ENCODE data around the gene AAMP. TPM values are rescaled to one million over a fixed set of nuclear protein-coding genes. Genes with fewer than 3 reads are reported as not detected.

The AAMP gene
- total and polyA plus RNA-seq, 3 donors from 2014 or later, result 112 to 177 (median 154) TPM

DNA sequence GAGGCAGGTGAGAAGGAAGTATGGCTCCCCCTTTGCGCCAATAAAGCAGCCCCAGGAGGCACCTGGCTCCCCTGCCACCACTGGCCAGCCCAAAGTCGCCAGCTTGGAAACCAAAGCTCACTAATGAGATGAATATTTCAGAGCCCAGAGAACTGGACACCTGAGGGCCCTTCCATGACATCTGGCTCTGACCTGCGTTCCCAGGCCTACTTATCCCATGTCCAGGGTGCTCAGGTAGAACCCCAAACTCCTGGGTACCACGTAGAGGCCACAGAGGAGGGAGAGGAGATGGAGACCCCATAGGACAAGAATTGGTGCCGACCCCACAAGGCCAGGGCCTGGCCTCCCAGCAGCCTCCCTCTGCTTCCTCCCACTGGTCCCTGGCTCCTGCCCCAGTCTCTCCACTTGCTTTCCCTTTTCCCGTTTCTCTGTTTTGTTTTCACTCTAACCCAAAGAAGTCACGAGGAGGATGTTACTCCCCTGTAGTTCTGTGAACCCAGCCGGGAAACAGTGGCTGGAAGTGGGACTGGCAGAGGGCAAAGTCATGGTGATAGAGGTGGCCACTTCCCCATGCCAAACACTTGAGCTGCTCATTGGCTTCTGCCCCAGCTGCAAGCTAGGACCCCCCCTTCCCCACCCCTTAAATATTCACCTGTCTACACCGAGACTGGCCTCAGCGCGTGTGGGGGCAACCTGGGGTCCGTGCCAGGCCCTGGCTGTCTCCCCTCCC, 21.5 kb upstream of the AAMP start:
- H3K9me3 ChIP-seq, result no peaks in the 10 kb centered on the region
- peak overlapping the region; percentile 81 to 98 for H3K4me3 ChIP-seq
- peaks cover 46% of the 10 kb centered on the region for H3K4me1 ChIP-seq
- 25 to 27% methylated on average over 12 of the region's 12 CpGs for WGBS, 2 donors
- no peaks in the 10 kb centered on the region for H3K27me3 ChIP-seq
- no peak for TF ChIP-seq POLR2A (IDR thresholded peaks at IDR 0.05)
- TF ChIP-seq, protein P1, sequence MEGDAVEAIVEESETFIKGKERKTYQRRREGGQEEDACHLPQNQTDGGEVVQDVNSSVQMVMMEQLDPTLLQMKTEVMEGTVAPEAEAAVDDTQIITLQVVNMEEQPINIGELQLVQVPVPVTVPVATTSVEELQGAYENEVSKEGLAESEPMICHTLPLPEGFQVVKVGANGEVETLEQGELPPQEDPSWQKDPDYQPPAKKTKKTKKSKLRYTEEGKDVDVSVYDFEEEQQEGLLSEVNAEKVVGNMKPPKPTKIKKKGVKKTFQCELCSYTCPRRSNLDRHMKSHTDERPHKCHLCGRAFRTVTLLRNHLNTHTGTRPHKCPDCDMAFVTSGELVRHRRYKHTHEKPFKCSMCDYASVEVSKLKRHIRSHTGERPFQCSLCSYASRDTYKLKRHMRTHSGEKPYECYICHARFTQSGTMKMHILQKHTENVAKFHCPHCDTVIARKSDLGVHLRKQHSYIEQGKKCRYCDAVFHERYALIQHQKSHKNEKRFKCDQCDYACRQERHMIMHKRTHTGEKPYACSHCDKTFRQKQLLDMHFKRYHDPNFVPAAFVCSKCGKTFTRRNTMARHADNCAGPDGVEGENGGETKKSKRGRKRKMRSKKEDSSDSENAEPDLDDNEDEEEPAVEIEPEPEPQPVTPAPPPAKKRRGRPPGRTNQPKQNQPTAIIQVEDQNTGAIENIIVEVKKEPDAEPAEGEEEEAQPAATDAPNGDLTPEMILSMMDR (IDR thresholded peaks at IDR 0.05), result no peak
- H3K27ac ChIP-seq, result peak overlapping the region; percentile 88 to 96
- no peak for DNase-seq
- intact Hi-C loops (cut with DNase I; ENCODE audit: low total_unique reads), result loop anchor here (5.0 kb wide), 1 partner anchor 106 kb away; the partner anchor contains the start of gene CTDSP1
- no peaks in the 10 kb centered on the region for H3K36me3 ChIP-seq (ENCODE audit: low read depth, missing control alignments)

DNA sequence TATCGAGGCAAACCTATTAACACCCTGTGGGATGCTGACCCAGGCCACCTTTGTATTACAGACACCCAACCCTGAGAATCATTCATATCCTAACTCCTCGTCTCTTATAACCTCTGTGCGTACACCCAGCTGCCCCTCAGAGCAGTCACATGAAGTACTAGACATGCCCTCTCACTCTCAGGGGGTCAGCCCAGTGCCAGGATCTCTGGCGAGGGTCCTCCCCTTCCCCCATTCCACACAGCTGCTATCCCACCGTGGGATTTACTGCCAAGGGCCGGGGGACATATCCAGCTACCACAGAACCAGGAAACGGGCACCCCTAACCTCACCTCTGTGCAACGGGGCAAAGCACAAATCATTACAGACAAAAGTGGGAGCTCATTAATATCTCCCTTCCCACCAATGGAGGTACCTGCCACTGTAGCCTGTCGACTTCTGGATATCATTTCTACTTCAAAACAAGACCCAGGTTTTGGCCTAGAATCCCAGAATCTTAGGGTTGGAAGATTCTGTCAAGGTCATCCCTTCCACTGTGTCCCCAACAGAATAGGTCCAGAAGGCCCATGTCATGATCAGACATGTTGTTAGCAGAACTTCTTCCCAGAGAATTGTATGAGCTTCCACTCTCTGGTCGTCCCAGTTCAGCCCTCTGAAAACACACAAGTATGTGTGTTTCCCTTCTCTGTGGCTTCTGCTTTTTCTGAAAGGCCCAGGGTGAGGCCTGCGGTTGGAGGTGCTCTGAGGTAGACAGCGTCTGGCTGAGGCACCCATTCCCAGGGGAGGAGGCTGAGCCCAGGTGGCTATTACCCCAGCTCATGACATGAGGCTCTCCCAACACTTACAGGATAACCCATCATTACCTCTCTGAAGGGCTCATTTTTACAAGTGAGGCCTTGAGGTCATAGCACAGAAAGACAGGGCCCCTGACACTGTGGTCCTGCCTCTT, 20.7 kb upstream of the AAMP start:
- Histone ChIP-seq H3K4me3 (peak overlapping the region in 1 of 2 donors; percentile 98), H3K9me3 (no peaks in the 10 kb centered on the region), H3K36me3 (ENCODE audit: low read depth, missing control alignments) (no peaks in the 10 kb centered on the region), H3K27ac (peak overlapping the region; percentile 88 to 96), H3K27me3 (no peaks in the 10 kb centered on the region), H3K4me1 (peaks cover 55% of the 10 kb centered on the region)
- WGBS, 2 donors, result 52 to 54% methylated on average over 11 to 12 of the region's 12 CpGs
- intact Hi-C loops (cut with DNase I; ENCODE audit: low total_unique reads), result loop anchor here (5.0 kb wide), 1 partner anchor 107 kb away; the partner anchor contains the start of gene CTDSP1
- no peak for TF ChIP-seq POLR2A (IDR thresholded peaks at IDR 0.05)
- TF ChIP-seq, protein P1 (IDR thresholded peaks at IDR 0.05), result no peak
- no peak for DNase-seq

DNA sequence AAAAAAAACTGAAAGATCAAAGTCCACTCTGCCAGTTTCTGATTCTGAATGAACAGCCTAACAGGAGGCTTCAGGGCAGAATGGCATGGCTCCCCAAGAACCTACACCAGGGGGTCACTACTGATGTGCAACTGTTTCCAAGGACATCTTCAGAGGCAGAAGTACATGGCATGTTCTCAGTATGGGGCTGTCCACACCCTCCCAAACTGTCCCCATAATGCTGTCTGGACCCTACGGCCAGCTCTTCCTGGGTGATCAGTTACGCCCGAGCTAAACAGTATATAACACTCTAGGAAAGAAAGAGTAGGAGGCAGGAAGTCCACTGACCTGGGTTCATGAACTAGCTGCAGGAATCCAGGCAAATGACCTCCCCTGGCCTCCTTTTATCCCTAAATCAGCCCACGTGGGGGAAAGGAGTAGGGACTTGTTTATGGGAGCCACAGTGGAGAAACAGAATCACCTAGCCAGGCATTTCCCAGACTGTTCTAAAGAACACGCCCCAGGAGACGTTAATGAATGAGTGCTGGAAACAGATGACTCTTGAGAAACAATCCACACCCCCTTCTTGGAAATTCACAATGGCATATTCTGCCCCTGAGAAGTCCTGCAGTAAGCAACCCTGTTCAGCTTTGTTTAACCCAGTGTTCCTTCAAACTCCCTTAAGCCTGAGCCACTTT, 19.8 kb upstream of the AAMP start:
- peak overlapping the region in 1 of 2 donors; percentile 96 for H3K27ac ChIP-seq
- DNase-seq, result peak; percentile 43
- H3K9me3 ChIP-seq, result no peaks in the 10 kb centered on the region
- H3K4me1 ChIP-seq, result peaks cover 58% of the 10 kb centered on the region
- H3K27me3 ChIP-seq, result no peaks in the 10 kb centered on the region
- no peaks in the 10 kb centered on the region for H3K36me3 ChIP-seq (ENCODE audit: low read depth, missing control alignments)
- TF ChIP-seq POLR2A (IDR thresholded peaks at IDR 0.05), result no peak
- TF ChIP-seq, protein P1 (IDR thresholded peaks at IDR 0.05), result no peak
- H3K4me3 ChIP-seq, result no peak overlapping the region
- WGBS, 2 donors, result 40 to 51% methylated on average over 6 of the region's 6 CpGs
- intact Hi-C loops (cut with DNase I; ENCODE audit: low total_unique reads), result loop anchor here (5.0 kb wide), 1 partner anchor 108 kb away; the partner anchor contains the start of gene CTDSP1

DNA sequence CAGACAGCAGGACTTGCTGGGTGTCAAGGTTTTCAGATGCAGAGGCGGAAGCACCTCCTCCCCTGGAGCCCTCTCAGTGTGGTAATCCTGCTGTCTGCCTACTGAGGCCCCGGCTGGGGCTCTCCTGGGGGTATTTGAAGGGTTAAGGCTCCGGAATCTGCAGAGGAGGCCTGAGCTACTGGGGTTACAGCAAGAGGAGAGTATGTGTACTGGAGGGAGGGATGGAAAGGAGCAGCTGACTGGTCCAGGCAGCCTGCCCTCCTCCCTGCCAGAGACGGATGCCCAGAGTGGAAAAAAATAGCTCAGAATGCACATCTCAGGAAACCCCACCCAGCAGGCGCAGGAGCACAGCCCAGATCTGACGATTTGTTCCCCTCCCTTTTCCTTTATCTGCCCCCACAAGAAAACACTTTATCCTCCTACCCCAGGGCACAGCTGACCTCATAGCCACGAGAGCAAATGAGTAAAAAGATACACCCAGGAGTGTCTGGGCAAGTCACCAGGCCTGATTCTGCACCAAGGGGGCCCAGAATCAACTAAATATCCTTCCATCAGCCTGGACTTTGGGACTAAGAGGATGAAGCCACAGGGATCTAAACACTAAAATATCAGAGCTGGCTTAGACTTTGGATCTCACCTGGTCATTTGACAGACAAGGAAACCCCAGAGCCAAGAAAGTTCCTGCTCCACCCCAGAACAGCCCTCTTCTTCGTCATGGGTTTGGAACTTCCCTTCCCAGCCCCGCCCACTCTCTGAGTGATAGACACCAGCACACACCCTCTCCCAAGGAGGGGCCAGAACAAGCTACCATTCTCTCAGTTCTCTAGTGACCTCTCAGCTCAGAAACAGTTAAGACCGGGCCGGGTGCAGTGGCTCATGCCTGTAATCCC, 16.9 kb upstream of the AAMP start:
- no peak for TF ChIP-seq POLR2A (IDR thresholded peaks at IDR 0.05)
- TF ChIP-seq, protein P1 (IDR thresholded peaks at IDR 0.05), result no peak
- no peaks in the 10 kb centered on the region for H3K9me3 ChIP-seq
- H3K27ac ChIP-seq, result peak overlapping the region; percentile 87 to 90
- H3K4me1 ChIP-seq, result peaks cover 78% of the 10 kb centered on the region
- H3K27me3 ChIP-seq, result no peaks in the 10 kb centered on the region
- no peaks in the 10 kb centered on the region for H3K36me3 ChIP-seq (ENCODE audit: low read depth, missing control alignments)
- 10 to 13% methylated on average over 5 to 11 of the region's 11 CpGs for WGBS, 2 donors
- intact Hi-C loops (cut with DNase I; ENCODE audit: low total_unique reads), result no loop called here
- H3K4me3 ChIP-seq, result peak overlapping the region; percentile 29 to 46
- DNase-seq, result peak; percentile 93

All from testis (tissue), 3 donors.